ENCODE results near the gene TRAPPC3. TPM values are rescaled to one million over a fixed set of nuclear protein-coding genes. Genes with fewer than 3 reads are reported as not detected.

Gene TRAPPC3
- total and polyA plus RNA-seq, 7 donors = 75.1 to 177 (median 108) TPM

DNA sequence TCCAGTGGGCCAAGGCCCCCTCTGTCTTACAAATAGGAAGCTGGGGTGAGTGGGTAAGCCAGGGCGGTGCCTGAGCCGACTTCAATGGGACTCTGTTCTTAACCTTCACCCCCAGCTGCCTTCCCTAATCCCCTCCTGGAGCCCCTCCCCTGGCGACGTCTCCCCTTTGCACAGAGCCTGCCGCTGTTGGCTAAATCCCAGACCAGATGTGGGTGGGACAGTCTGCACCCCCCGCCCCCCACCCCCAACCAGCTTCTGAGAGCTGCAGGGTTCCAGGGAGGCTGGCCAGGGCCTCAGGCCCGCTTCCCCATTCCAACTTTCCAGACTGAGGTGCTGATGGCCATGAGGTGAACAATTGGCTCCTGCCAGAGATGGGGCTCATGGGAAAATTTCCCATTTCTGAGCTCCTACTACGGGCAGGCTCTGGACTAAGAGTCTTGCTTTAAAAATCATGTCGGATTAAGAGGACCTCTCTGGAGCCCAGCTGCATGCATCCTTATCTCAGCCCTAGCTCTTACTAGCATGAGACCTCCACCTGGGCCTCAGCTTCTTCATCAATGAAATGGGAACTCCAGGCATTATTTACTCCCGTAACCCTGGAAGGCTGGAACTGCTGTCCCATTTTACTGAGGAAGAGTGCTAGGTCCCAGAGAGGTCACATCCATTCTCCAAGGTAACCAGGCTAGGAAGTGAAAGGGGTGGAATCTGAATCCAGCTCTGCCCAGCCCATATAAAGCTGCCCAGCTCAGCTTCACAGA is 30.7 kb downstream of the TRAPPC3 start:
- Histone ChIP-seq H3K27me3 (no peaks in the 10 kb centered on the region), H3K4me1 (peaks cover 0 to 40% (median 23%) of the 10 kb centered on the region in 4 donors), H3K9me3 (no peaks in the 10 kb centered on the region), H3K4me3 (no peak overlapping the region), H3K36me3 (no peaks in the 10 kb centered on the region), H3K27ac (peak overlapping the region in 2 of 4 donors; percentile 48 to 72)
- TF ChIP-seq POLR2A (IDR thresholded peaks at IDR 0.05) (no peak), EP300 (IDR thresholded peaks at IDR 0.05) (no peak), POLR2AphosphoS5 (IDR thresholded peaks at IDR 0.05) (no peak)
- TF ChIP-seq, protein P1, sequence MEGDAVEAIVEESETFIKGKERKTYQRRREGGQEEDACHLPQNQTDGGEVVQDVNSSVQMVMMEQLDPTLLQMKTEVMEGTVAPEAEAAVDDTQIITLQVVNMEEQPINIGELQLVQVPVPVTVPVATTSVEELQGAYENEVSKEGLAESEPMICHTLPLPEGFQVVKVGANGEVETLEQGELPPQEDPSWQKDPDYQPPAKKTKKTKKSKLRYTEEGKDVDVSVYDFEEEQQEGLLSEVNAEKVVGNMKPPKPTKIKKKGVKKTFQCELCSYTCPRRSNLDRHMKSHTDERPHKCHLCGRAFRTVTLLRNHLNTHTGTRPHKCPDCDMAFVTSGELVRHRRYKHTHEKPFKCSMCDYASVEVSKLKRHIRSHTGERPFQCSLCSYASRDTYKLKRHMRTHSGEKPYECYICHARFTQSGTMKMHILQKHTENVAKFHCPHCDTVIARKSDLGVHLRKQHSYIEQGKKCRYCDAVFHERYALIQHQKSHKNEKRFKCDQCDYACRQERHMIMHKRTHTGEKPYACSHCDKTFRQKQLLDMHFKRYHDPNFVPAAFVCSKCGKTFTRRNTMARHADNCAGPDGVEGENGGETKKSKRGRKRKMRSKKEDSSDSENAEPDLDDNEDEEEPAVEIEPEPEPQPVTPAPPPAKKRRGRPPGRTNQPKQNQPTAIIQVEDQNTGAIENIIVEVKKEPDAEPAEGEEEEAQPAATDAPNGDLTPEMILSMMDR (IDR thresholded peaks at IDR 0.05) = no peak
- intact Hi-C loops (cut with DNase I) = no loop called here
- WGBS, 2 donors = 76 to 79% methylated on average over 10 of the region's 10 CpGs
- no peak for DNase-seq

- no peaks in the 10 kb centered on the region for H3K9me3 ChIP-seq
- no peak for DNase-seq
- H3K4me1 ChIP-seq = peaks cover 0 to 39% (median 23%) of the 10 kb centered on the region in 4 donors
- H3K36me3 ChIP-seq = no peaks in the 10 kb centered on the region
- no peak for TF ChIP-seq POLR2AphosphoS5 (IDR thresholded peaks at IDR 0.05)
- no peak for TF ChIP-seq POLR2A (IDR thresholded peaks at IDR 0.05)
- TF ChIP-seq, protein P1 (IDR thresholded peaks at IDR 0.05) = no peak
- TF ChIP-seq EP300 (IDR thresholded peaks at IDR 0.05) = no peak
- H3K27ac ChIP-seq = peak overlapping the region in 2 of 4 donors; percentile 72 to 86
- no peaks in the 10 kb centered on the region for H3K27me3 ChIP-seq
- WGBS, 2 donors = 87 to 92% methylated on average over 5 of the region's 5 CpGs
- intact Hi-C loops (cut with DNase I) = no loop called here
- H3K4me3 ChIP-seq = no peak overlapping the region
These were observed 32.4 kb downstream of the TRAPPC3 start for GRCh38 chr1:36116901-36117300.

GRCh38 chr1:36115931-36116330 is 33.4 kb downstream of the TRAPPC3 start:
- peaks cover 0 to 39% (median 23%) of the 10 kb centered on the region in 4 donors for H3K4me1 ChIP-seq
- H3K4me3 ChIP-seq = no peak overlapping the region
- H3K27ac ChIP-seq = peak overlapping the region; percentile 69 to 86 (median 76)
- no peaks in the 10 kb centered on the region for H3K27me3 ChIP-seq
- no peak for DNase-seq
- WGBS, 2 donors = 72% methylated on average over 5 of the region's 5 CpGs
- intact Hi-C loops (cut with DNase I) = no loop called here
- no peaks in the 10 kb centered on the region for H3K36me3 ChIP-seq
- no peaks in the 10 kb centered on the region for H3K9me3 ChIP-seq
- TF ChIP-seq, protein P1 (IDR thresholded peaks at IDR 0.05) = no peak
- TF ChIP-seq EP300 (IDR thresholded peaks at IDR 0.05) (no peak), POLR2A (IDR thresholded peaks at IDR 0.05) (no peak), POLR2AphosphoS5 (IDR thresholded peaks at IDR 0.05) (no peak)

- Histone ChIP-seq H3K4me3 (no peak overlapping the region), H3K4me1 (peaks cover 0 to 39% (median 23%) of the 10 kb centered on the region in 4 donors), H3K27me3 (no peaks in the 10 kb centered on the region), H3K36me3 (no peaks in the 10 kb centered on the region), H3K9me3 (no peaks in the 10 kb centered on the region), H3K27ac (peak overlapping the region; percentile 69 to 86 (median 76))
- no peak for TF ChIP-seq EP300 (IDR thresholded peaks at IDR 0.05)
- TF ChIP-seq POLR2AphosphoS5 (IDR thresholded peaks at IDR 0.05) = no peak
- TF ChIP-seq POLR2A (IDR thresholded peaks at IDR 0.05) = no peak
- TF ChIP-seq, protein P1 (IDR thresholded peaks at IDR 0.05) = no peak
- intact Hi-C loops (cut with DNase I) = no loop called here
- 74 to 79% methylated on average over 18 of the region's 18 CpGs for WGBS, 2 donors
- no peak for DNase-seq
These were observed 34.1 kb downstream of the TRAPPC3 start for GRCh38 chr1:36115200-36115669.
